ENCODE results near the gene NEURL2.
"Not testable (repeated sequence)": the region's sequence is repeated elsewhere in the genome, so short reads cannot be mapped to it uniquely, and the experiment has no call there.

The NEURL2 gene

DNA sequence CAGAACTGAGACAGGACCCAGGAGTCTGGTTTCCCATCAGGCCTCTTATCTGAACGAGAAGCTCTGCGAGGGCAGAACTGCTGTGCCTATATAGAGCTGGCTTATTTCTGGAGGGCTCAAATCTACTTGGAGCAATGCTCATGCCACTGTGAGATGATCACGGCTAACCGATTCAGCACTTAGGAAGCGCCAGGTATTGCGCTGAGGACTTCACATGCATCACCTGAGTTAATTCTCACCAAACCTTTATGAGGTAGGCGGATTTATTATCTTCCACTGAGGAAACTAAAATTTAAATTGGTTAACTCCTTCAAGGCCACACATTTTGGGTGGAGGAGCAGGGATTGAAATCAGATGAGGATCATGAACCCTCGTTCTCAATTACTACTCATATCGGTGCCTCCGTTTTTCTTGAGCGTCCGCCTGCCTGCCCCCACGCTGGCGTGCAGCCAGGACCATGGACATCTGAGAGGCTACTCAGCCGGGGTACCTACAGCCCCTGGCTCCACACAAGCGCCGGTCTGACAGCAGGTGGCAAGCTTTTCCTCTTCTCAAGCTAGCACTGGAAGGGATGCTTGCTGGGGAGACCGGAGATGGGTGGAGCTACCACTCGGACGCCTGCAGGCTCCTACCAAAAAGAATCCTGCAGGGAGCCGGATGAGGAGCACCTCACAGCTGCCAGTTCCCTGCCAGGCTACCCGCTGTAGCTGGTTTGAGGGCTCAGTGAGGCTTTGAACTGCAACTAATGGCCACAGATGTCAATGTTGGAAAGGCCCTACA is 42.4 kb upstream of the NEURL2 start:
- Histone ChIP-seq H3K36me3 (ENCODE audit: control insufficient read depth, insufficient read depth, low read length) (peaks cover 5% of the 10 kb centered on the region; the same call in 1 of the 2 replicates), H3K4me1 (ENCODE audit: control insufficient read depth, insufficient read depth, low read length) (no peaks in the 10 kb centered on the region), H3K4me3 (ENCODE audit: low read length) (peak overlapping the region; percentile 77; the same call in 1 of the 2 replicates), H3K27ac (ENCODE audit: low read length) (peak overlapping the region; percentile 25), H3K9me3 (ENCODE audit: control insufficient read depth, insufficient read depth, low read length) (no peaks in the 10 kb centered on the region), H3K27me3 (ENCODE audit: control insufficient read depth, insufficient read depth, low read length) (no peaks in the 10 kb centered on the region)
- no CpG with 5 or more reads among the region's 22 CpGs for WGBS (ENCODE audit: insufficient coverage, insufficient read length)
- peak; percentile 89 for DNase-seq (ENCODE audit: low read depth, low spot score)

DNA sequence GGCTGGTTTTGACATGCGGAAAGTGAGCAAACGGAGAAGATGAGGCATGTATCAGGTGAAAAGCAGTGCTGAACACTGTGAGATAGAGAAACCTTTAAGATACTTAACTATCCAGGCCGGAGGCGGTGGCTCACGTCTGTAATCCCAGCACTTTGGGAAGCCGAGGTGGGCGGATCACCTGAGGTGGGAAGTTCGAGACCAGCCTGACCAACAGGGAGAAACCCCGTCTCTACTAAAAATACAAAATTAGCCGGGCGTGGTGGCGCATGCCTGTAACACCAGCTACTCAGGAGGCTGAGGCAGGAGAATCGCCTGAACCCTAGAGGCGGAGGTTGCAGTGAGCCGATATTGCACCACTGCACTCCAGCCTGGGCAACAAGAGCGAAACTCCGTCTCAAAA is 40.7 kb upstream of the NEURL2 start:
- not testable (repeated sequence) for H3K27ac ChIP-seq (ENCODE audit: low read length); H3K27me3 ChIP-seq (ENCODE audit: control insufficient read depth, insufficient read depth, low read length); H3K36me3 ChIP-seq (ENCODE audit: control insufficient read depth, insufficient read depth, low read length); H3K9me3 ChIP-seq (ENCODE audit: control insufficient read depth, insufficient read depth, low read length); H3K4me1 ChIP-seq (ENCODE audit: control insufficient read depth, insufficient read depth, low read length); DNase-seq (ENCODE audit: low read depth, low spot score); H3K4me3 ChIP-seq (ENCODE audit: low read length)
- no CpG with 5 or more reads among the region's 17 CpGs for WGBS (ENCODE audit: insufficient coverage, insufficient read length)

DNA sequence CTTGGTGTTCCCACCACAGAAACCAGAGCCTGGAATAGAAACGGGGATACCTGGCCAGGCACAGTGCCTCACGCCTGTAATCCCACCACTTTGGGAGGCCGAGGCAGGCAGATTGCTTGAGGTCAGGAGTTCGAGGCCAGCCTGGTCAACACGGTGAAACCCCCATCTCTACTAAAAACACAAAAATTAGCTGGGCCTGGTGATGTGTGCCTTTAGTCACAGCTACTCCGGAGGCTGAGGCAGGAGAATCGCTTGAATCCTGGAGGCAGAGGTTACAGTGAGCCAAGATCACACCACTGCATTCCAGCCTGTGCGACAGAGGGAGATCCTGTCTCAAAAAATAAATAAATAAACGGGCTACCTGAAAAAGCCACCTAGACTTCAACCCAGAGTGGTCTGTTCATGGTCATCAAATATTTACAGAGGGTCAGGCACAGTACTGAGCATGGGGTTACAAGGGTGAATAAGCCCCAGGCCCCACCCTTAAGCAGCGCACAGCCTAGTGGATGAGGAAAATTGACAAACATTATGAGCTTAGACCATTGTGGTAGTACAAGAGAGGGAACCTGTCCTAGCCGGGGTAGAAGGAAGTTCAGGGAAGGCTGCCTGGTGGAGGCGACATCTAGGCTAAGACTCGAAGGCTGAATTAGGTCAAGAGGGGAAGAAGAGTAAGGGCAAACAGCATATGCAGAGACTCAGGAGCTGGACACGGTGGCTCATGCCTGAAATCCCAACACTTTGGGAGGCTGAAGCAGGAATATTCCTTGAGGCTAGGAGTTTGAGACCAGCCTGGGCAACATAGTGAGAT is 36.3 kb upstream of the NEURL2 start:
- Histone ChIP-seq H3K4me1 (ENCODE audit: control insufficient read depth, insufficient read depth, low read length) (peaks cover 2% of the 10 kb centered on the region; the same call in 1 of the 2 replicates), H3K27ac (ENCODE audit: low read length) (no peak overlapping the region), H3K27me3 (ENCODE audit: control insufficient read depth, insufficient read depth, low read length) (no peaks in the 10 kb centered on the region), H3K4me3 (ENCODE audit: low read length) (no peak overlapping the region), H3K36me3 (ENCODE audit: control insufficient read depth, insufficient read depth, low read length) (no peaks in the 10 kb centered on the region), H3K9me3 (ENCODE audit: control insufficient read depth, insufficient read depth, low read length) (no peaks in the 10 kb centered on the region)
- no CpG with 5 or more reads among the region's 14 CpGs for WGBS (ENCODE audit: insufficient coverage, insufficient read length)
- DNase-seq (ENCODE audit: low read depth, low spot score): no peak

DNA sequence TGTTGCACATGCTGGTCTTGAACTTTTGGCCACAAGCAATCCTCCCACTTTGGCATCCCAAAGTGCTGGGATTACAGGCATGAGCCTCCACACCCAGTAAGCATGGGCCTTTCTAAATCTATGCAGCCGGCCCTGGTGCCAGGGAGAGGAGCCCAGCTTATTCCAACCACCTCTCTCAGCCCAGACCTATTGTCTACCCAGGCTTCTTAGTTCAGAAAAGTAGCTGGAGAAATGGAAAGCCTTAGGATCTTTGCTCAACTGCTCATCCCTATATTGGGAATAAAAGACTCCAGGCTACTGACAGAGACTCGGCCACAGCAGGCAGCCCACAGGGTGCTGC is 35.7 kb upstream of the NEURL2 start:
- Histone ChIP-seq H3K9me3 (ENCODE audit: control insufficient read depth, insufficient read depth, low read length) (no peaks in the 10 kb centered on the region), H3K4me1 (ENCODE audit: control insufficient read depth, insufficient read depth, low read length) (peaks cover 2% of the 10 kb centered on the region; the same call in 1 of the 2 replicates), H3K36me3 (ENCODE audit: control insufficient read depth, insufficient read depth, low read length) (no peaks in the 10 kb centered on the region), H3K4me3 (ENCODE audit: low read length) (no peak overlapping the region), H3K27ac (ENCODE audit: low read length) (no peak overlapping the region), H3K27me3 (ENCODE audit: control insufficient read depth, insufficient read depth, low read length) (no peaks in the 10 kb centered on the region)
- no peak for DNase-seq (ENCODE audit: low read depth, low spot score)
- WGBS (ENCODE audit: insufficient coverage, insufficient read length): no CpG with 5 or more reads among the region's 2 CpGs

DNA sequence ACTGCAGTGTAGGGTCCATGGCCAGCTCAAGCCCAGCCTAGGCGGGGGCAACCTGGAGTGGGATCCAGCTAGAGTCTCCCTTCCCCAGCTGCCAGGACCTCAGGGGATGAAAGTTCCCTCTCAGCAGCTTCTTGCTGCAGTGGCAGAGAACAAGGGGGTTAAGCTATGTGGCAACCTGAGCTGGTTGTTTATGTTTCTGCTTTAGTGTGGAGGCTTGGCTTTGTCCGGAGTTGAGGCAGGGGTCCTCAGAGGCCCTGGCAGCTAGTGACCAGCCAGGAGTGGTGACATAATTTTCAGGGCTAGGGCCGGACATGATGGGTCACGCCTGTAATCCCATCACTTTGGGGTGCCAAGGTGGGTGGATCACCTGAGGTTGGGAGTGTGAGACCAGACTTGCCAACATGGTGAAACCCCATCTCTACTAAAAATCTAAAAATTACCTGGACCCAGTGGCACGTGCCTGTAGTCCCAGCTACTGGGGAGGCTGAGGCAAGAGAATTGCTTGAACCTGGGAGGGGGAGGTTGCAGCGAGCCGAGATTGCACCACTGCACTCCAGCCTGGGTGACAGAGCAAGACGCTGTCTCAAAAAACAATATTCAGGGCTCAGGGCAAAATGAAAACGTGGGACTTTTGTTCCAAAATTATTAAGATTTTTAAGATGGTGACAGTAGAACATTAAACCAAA is 35.0 kb upstream of the NEURL2 start:
- no peaks in the 10 kb centered on the region for H3K27me3 ChIP-seq (ENCODE audit: control insufficient read depth, insufficient read depth, low read length)
- no peak for DNase-seq (ENCODE audit: low read depth, low spot score)
- no peak overlapping the region for H3K27ac ChIP-seq (ENCODE audit: low read length)
- H3K36me3 ChIP-seq (ENCODE audit: control insufficient read depth, insufficient read depth, low read length): no peaks in the 10 kb centered on the region
- WGBS (ENCODE audit: insufficient coverage, insufficient read length): no CpG with 5 or more reads among the region's 9 CpGs
- no peak overlapping the region for H3K4me3 ChIP-seq (ENCODE audit: low read length)
- peaks cover 2% of the 10 kb centered on the region; the same call in 1 of the 2 replicates for H3K4me1 ChIP-seq (ENCODE audit: control insufficient read depth, insufficient read depth, low read length)
- no peaks in the 10 kb centered on the region for H3K9me3 ChIP-seq (ENCODE audit: control insufficient read depth, insufficient read depth, low read length)

DNA sequence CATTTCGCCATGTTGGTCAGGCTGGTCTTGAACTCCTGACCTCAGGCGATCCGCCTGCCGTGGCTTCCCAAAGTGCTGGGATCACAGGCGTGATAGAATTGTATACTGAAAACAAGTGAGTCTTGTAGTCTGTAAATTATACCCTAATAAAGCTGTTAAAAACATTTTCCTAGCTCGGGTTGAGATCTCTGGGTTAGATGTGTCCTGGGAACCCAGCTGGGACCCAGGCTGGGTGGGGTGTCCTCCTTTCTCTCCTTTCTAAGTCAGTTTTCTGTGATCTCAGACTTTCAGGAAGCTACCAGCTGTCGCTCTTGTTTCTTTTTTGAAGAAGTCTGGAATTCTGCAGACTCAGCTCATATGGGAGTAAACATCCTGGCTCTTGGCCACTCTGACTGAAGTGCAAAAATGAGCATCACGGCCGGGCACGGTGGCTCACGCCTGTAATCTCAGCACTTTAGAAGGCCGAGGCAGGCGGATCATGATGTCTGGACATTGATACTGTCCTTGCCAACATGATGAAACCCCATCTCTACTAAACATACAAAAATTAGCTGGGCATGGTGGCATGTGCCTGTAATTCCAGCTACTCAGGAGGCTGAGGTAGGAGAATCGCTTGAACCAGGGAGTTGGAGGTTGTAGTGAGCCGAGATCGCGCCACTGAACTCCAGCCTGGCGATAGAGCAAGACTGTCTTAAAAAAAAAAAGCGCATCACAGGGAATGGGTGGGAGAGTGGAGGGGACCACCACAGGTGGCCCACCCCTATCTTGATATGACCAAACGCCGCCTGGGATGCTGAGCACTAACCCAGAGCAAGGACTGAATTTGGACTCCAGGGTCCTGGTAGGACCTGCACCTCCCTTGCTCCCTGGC is 33.6 kb upstream of the NEURL2 start:
- Histone ChIP-seq H3K36me3 (ENCODE audit: control insufficient read depth, insufficient read depth, low read length) (no peaks in the 10 kb centered on the region), H3K27ac (ENCODE audit: low read length) (no peak overlapping the region), H3K27me3 (ENCODE audit: control insufficient read depth, insufficient read depth, low read length) (no peaks in the 10 kb centered on the region), H3K4me3 (ENCODE audit: low read length) (no peak overlapping the region), H3K4me1 (ENCODE audit: control insufficient read depth, insufficient read depth, low read length) (peaks cover 2% of the 10 kb centered on the region; the same call in 1 of the 2 replicates), H3K9me3 (ENCODE audit: control insufficient read depth, insufficient read depth, low read length) (no peaks in the 10 kb centered on the region)
- DNase-seq (ENCODE audit: low read depth, low spot score): no peak
- no CpG with 5 or more reads among the region's 21 CpGs for WGBS (ENCODE audit: insufficient coverage, insufficient read length)

DNA sequence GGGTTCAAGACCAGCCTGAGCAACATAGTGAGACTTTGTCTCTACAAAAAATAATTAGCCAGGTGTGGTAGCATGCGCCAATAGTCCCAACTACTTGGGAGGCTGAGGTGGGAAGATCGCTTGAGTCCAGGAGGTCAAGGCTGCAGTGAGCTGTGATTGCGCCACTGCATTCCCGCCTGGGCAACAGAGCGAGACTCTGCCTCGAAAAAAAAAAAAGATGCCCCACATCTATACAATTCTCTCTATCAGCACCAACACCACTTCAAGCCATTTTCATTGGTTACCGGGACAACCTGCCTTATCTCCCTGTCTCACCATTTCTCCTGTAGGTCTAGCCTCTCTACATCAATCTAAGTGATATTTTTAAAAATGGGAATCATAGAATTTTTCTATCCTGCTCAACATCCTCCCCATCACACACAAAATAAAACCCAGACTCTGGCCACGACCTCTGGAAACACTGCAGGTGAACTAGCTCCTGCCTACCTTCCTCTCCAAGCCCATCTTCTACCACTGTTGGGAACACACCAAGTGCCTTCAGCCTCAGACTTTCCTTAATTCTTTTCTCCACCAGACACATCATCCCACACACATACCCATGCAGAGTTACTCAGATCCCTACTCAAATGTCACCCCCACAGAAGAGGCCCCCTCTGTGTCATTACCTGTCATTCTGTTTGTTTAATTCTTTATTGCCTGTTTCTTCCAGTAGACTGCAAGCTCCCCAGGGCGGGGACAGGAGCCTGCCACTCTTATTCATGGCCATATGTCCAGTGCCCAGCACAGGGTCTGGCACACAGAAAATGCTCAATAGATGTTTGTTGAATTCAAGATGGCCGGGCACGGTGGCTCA is 30.6 kb upstream of the NEURL2 start:
- DNase-seq (ENCODE audit: low read depth, low spot score): no peak

DNA sequence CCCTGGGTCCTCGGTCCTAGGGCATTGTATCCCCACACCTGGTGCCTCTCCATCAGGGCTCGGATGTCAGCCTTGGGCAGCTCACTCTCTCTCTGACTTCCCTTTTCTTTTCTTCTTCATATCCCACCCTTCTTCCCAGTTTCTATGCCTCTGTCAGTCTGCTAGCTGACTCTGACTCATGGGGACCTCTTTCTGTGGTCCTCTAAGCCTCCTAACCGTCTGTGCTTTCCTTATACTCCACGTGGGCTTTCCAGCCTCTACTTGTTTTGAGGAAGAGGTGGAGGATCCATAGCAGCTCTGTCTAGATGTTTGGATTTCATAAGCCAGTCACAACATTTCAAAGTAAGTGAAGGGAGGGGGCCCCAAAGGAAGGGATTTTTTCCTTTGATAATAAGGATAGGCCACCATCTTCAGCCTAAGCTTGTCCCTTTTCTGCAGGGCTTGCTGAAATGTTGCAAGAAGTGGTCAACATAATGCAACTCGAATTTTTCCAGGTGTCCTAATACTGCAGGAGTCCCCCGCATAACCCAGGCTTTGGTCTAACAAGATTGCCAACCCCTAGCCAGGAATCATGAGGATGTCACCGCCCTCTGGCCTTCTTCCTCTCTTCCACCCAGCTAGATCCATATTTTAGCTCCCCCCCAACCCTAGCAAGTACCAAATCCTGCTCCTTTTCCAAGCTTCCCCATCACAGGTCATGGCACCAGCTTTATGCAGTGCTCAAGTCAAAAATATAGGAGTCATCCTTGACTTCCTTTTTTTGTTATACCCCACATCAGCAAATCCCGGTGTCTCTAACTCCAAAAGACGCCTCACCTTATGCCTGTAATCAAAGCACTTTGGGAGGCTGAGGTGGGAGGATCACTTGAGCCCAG is 29.7 kb upstream of the NEURL2 start:
- H3K4me1 ChIP-seq (ENCODE audit: control insufficient read depth, insufficient read depth, low read length): no peaks in the 10 kb centered on the region
- no peak overlapping the region for H3K4me3 ChIP-seq (ENCODE audit: low read length)
- H3K9me3 ChIP-seq (ENCODE audit: control insufficient read depth, insufficient read depth, low read length): no peaks in the 10 kb centered on the region
- no peaks in the 10 kb centered on the region for H3K27me3 ChIP-seq (ENCODE audit: control insufficient read depth, insufficient read depth, low read length)
- no peak overlapping the region for H3K27ac ChIP-seq (ENCODE audit: low read length)
- H3K36me3 ChIP-seq (ENCODE audit: control insufficient read depth, insufficient read depth, low read length): no peaks in the 10 kb centered on the region
- no CpG with 5 or more reads among the region's 9 CpGs for WGBS (ENCODE audit: insufficient coverage, insufficient read length)
- no peak for DNase-seq (ENCODE audit: low read depth, low spot score)

More for the DNA sequence above, 30.6 kb upstream of the NEURL2 start:
- Histone ChIP-seq H3K27me3 (ENCODE audit: control insufficient read depth, insufficient read depth, low read length) (no peaks in the 10 kb centered on the region), H3K36me3 (ENCODE audit: control insufficient read depth, insufficient read depth, low read length) (no peaks in the 10 kb centered on the region), H3K9me3 (ENCODE audit: control insufficient read depth, insufficient read depth, low read length) (no peaks in the 10 kb centered on the region), H3K27ac (ENCODE audit: low read length) (no peak overlapping the region), H3K4me3 (ENCODE audit: low read length) (no peak overlapping the region), H3K4me1 (ENCODE audit: control insufficient read depth, insufficient read depth, low read length) (peaks cover 2% of the 10 kb centered on the region; the same call in 1 of the 2 replicates)
- no CpG with 5 or more reads among the region's 11 CpGs for whole genome bisulfite sequencing (ENCODE audit: insufficient coverage, insufficient read length)
